SJCRH30 (cell line): ENCODE measurements around the gene C11orf54. TPM values are rescaled to one million over a fixed set of nuclear protein-coding genes. Genes with fewer than 3 reads are reported as not detected.
A peak's percentile ranks its signal among the peaks of the same experiment; 100 is the strongest.
"Not testable (repeated sequence)": the region's sequence is repeated elsewhere in the genome, so short reads cannot be mapped to it uniquely, and the experiment has no call there.

ENCODE experiments used
- DNase-seq, 2 experiments: peaks; one replicate each; pipeline ENCODE4 v3.0.0-alpha.2; 2015 to 2020
- H3K27ac ChIP-seq: fragments of 250-450 bp; sonication (Bioruptor Pico); 2 replicates; pipeline ENCODE4 v1.5.1; 2020; ENCODE audit warnings: mild to moderate bottlenecking, moderate library complexity
- H3K27me3 ChIP-seq: fragments of 250-450 bp; sonication (Bioruptor Pico); 2 replicates; pipeline ENCODE4 v1.5.1; 2020; ENCODE audit warnings: mild to moderate bottlenecking, moderate library complexity
- H3K36me3 ChIP-seq: fragments of 250-450 bp; sonication (Bioruptor Pico); 2 replicates; pipeline ENCODE4 v1.5.1; 2020; ENCODE audit warnings: mild to moderate bottlenecking, moderate library complexity
- H3K4me1 ChIP-seq: fragments of 250-450 bp; sonication (Bioruptor Pico); 2 replicates; pipeline ENCODE4 v1.5.1; 2020; ENCODE audit warnings: mild to moderate bottlenecking, moderate library complexity
- H3K4me3 ChIP-seq: fragments of 250-450 bp; sonication (Bioruptor Pico); 2 replicates; pipeline ENCODE4 v1.5.1; 2020; ENCODE audit warnings: mild to moderate bottlenecking, moderate library complexity
- H3K9me3 ChIP-seq: fragments of 250-450 bp; sonication (Bioruptor Pico); replicated peaks from 2 replicates; pipeline ENCODE4 v1.5.1; 2020; ENCODE audit warnings: mild to moderate bottlenecking, moderate library complexity
- total RNA-seq: library from RNA; depleted of rRNA; stranded (reverse); fragments of >200 nt; shearing (Covaris generic); gene quantifications from 2 replicates; pipeline ENCODE4 v1.2.3, GENCODE V29; 2014

C11orf54 gene
- total RNA-seq, 1 experiment from 2014 or later = 23.9 TPM

DNA sequence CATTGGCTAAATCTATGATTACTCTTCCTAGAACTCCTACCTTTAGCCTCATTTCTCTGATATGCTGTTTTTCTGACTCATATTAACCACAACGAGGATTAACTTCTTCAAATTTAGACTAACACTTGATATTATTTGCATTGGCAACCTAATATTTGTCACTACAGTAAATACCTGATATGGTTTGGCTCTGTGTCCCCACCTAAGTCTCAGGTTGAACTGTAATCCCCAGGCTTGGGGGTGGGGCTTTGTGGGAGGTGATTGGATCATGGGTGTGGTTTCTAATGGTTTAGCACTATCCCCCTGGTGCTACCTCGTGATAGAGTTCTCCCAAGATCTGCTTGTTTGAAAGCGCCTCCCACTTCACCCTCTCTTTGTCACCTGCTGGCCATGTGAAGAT lies 25.5 kb downstream of the C11orf54 start:
- no peaks in the 10 kb centered on the region for H3K27me3 ChIP-seq
- H3K36me3 ChIP-seq = no peaks in the 10 kb centered on the region
- no peak for DNase-seq
- no peaks in the 10 kb centered on the region for H3K9me3 ChIP-seq
- H3K4me3 ChIP-seq = no peak overlapping the region
- no peak overlapping the region for H3K27ac ChIP-seq
- no peaks in the 10 kb centered on the region for H3K4me1 ChIP-seq

DNA sequence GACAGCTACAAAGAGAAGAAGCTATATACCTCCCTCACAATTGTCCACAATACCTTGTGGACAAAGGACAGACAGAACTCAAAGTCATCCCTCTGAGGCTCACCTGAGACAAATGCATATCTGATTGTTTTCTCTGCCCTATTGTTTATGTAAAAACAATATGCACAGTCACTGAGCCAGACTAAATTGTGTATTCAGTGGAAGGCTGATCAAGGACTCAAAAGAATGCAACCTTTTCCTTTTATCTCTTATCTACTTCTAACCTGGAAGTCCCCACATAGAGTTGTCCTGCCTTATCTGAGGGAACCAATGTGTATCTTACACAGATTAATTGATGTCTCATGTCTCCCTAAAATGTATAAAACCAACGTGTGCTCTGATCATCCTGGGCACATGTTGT lies 28.7 kb downstream of the C11orf54 start:
- H3K4me1 ChIP-seq = no peaks in the 10 kb centered on the region
- H3K27ac ChIP-seq = no peak overlapping the region
- no peak for DNase-seq
- H3K4me3 ChIP-seq = no peak overlapping the region
- H3K36me3 ChIP-seq = no peaks in the 10 kb centered on the region
- no peaks in the 10 kb centered on the region for H3K9me3 ChIP-seq
- no peaks in the 10 kb centered on the region for H3K27me3 ChIP-seq

DNA sequence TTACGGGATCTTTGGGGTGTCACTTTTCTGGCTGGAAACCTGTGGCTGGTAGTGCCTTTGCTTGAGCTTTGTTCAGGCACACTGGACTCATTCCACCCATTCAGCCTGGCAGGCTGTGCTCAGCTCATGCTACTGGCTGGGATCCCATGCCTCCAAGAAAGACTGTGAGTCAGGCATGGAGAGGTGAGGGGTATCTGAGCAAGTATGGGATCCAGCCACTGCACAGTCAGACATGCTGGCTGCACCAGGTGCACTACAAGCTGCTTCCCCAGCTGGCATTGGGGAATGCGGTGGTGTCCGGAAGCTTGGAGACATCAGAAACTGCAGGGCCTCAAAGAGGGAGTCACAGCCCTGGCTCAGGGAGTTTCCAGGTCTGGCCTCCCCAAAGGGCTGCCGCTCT lies 30.7 kb downstream of the C11orf54 start:
- Histone ChIP-seq H3K9me3 (no peaks in the 10 kb centered on the region), H3K4me3 (no peak overlapping the region), H3K36me3 (no peaks in the 10 kb centered on the region), H3K27me3 (no peaks in the 10 kb centered on the region), H3K4me1 (no peaks in the 10 kb centered on the region), H3K27ac (no peak overlapping the region)
- DNase-seq = no peak

DNA sequence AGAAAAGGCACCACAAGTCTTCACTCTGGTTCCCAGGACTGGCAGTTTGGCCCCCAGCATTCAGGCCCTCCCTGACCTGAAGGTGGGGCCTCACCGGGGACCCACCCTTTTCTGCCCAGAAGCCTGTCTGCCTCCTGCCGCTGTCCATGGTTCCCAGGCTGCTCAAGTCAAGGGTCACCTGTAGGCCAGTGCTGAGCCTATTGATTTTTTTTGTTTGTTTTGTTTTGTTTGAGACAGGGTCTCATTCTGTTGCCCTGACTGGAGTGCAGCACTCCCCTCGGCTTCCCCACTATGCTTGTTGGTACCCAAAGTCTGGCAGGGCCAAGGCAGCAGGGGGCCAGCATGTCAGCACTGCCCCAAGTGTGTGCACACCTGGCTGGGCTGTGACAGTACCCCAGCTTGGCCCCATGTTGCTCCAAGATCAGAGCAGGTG lies 31.6 kb downstream of the C11orf54 start:
- H3K27ac ChIP-seq = no peak overlapping the region
- no peak overlapping the region for H3K4me3 ChIP-seq
- H3K27me3 ChIP-seq = no peaks in the 10 kb centered on the region
- H3K4me1 ChIP-seq = no peaks in the 10 kb centered on the region
- H3K9me3 ChIP-seq = no peaks in the 10 kb centered on the region
- H3K36me3 ChIP-seq = no peaks in the 10 kb centered on the region
- DNase-seq = no peak

DNA sequence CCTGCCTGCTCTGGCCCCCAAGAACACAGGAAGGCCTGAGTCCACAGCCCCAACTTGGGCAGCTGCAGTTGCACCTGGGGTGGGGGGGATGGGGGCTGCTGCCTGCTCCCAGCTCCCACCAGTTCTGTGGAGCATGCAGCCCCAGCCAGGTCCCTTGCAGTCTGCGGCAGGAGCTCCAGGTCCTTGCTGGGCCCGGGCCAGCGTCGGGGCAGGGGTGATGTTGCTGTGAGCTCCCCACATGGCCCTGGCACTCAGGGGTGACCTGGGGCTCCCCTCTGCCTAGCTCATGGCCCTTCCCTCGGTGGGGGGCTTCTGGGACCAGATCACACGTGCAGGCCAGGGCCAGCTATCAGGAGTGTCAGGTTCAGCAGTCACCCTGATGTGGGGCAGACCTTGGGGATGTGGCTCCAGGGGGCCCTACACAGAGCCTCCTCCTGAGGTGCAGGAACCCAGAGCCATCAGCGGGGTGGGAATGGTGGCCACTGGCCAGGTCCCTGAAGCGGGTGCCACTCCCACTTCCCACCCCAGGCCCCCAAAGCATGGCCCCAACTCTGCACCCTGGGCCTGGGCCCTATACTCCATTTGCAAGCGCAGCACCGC lies 32.2 kb downstream of the C11orf54 start:
- no peak for DNase-seq
- no peaks in the 10 kb centered on the region for H3K9me3 ChIP-seq
- H3K27me3 ChIP-seq = no peaks in the 10 kb centered on the region
- no peak overlapping the region for H3K27ac ChIP-seq
- H3K4me3 ChIP-seq = no peak overlapping the region
- H3K36me3 ChIP-seq = no peaks in the 10 kb centered on the region
- no peaks in the 10 kb centered on the region for H3K4me1 ChIP-seq

DNA sequence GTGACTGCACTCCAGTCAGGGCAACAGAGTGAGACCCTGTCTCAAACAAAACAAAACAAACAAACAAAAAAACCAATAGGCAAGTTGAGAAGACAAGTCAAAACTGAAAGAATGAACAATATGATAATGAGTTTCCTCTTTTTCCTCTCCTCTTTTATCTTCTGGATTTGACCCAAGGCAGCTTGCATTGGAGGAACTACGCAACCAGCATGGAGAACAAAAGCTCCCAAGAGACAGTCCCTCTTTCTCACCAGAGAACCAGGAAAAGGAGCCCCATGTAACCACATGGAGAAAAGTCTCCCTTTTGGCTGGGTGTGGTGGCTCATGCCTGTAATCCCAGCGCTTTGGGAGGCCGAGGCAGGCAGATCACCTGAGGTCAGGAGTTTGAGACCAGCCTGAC lies 33.1 kb downstream of the C11orf54 start:
- not testable (repeated sequence) for H3K4me1 ChIP-seq, H3K27ac ChIP-seq, H3K9me3 ChIP-seq, H3K27me3 ChIP-seq, H3K4me3 ChIP-seq, H3K36me3 ChIP-seq, DNase-seq

DNA sequence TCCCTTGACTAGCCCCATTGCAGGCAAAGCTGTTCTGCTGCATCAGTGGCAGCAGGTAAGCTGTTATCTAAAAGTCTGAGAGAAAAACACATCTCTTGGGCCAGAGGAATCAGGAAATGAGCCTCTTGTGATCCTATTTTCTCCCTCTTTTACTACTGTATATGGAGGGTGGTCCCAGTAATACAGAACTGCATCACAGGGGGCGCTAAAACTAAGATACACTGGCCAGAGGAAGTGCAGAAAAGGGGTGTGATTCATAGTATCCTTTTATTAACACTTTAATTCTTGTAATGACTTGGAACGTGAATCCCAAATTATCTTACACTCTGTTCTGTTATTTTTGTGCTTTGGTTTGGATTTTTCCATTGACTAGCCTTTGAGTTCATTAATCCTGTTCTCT lies 33.8 kb downstream of the C11orf54 start:
- H3K9me3 ChIP-seq = no peaks in the 10 kb centered on the region

DNA sequence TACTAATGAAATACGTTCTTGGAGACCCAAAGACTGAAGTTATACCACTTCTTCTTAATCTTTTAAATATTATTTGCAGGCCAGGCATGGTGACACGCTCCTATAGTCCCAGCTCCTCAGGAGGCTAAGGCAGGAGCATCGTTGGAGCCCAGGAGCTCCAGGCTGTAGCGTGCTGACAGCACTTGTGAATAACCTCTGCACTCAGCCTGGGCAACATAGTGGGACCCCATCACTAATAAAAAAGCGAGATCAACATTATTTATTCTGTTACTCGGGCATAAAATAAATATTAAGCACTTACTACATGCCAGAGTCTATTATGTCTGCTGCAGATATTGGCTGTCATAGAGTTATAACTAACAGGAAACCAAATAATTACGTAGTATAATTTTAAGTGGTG lies 41.9 kb downstream of the C11orf54 start:
- H3K36me3 ChIP-seq = 0 out of 2 replicates have a peak, but pooled peaks cover under 1% of the 10 kb centered on the region
- H3K27ac ChIP-seq = peak overlapping the region; percentile 88; the same call in 1 of the 2 replicates
- no peaks in the 10 kb centered on the region for H3K9me3 ChIP-seq
- DNase-seq = peak in 1 of 2 experiments; percentile 0
- no peaks in the 10 kb centered on the region for H3K27me3 ChIP-seq
- peak overlapping the region; percentile 90 for H3K4me3 ChIP-seq
- no peaks in the 10 kb centered on the region for H3K4me1 ChIP-seq

More for the DNA sequence above, 33.8 kb downstream of the C11orf54 start:
- no peak overlapping the region for H3K27ac ChIP-seq
- H3K27me3 ChIP-seq = no peaks in the 10 kb centered on the region
- no peaks in the 10 kb centered on the region for H3K36me3 ChIP-seq
- no peaks in the 10 kb centered on the region for H3K4me1 ChIP-seq
- H3K4me3 ChIP-seq = no peak overlapping the region
- peak in 1 of 2 experiments; percentile 11 for DNase-seq

DNA sequence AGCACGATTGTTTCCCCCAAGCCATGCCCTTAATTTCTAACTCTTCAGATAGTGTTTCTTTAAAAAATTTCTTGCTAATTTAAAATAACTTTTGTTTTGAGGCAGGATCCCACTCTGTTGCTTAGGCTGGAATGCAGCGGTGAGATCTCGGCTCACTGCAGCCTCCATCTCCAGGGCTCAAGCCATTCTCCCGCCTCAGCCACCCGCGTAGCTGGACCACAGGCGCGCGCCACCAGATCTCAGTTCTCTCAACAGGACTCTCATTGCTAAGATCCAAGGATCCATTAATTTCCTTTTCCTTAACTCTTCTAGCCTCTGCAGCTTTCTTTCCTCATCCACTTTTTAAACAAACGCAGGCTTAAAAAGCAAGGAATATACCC lies 42.3 kb downstream of the C11orf54 start:
- peak overlapping the region; percentile 90 for H3K4me3 ChIP-seq
- H3K4me1 ChIP-seq = no peaks in the 10 kb centered on the region
- H3K27me3 ChIP-seq = no peaks in the 10 kb centered on the region
- DNase-seq = no peak
- H3K36me3 ChIP-seq = peaks cover 5% of the 10 kb centered on the region
- no peaks in the 10 kb centered on the region for H3K9me3 ChIP-seq
- peak overlapping the region; percentile 88 for H3K27ac ChIP-seq

DNA sequence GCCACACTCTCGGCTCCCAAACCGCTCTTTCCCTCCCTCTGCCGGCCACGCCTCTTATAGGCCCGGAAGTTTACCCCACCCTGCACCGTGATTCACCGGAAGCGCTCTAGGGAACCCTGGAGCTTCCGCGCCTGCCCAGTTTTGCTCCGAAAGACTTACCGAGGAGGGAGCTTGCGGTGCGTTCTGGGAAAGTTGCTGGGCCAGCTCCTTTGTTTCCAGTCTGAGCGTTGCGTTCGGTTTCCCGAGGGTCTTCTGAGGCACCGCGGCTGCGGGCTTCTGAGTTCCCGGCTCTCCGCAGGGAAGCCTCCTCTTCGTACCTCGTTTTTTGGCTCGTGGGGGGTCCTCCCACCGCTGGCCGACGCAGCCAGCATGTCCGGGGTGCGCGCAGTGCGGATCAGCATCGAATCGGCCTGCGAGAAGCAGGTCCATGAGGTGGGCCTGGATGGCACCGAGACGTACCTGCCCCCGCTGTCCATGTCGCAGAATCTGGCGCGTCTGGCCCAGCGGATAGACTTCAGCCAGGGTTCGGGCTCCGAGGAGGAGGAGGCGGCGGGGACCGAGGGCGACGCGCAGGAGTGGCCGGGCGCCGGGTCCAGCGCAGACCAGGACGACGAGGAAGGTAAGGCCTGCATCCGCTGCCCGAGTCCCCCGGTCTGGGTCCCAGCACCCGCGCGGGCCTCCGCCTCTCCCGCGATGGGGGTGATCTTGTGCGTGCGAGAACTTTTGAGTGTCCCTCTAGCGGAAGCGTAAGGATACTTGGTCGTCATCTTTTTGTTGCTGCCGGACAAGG lies 42.9 kb downstream of the C11orf54 start, which contains the start of gene MED17:
Gene MED17 (plus strand): TSS at position 138 of the 790 bp plus-strand sequence. CDS start 232 bp downstream, at position 370.
- peaks cover 11% of the 10 kb centered on the region for H3K36me3 ChIP-seq
- H3K27me3 ChIP-seq = no peaks in the 10 kb centered on the region
- H3K9me3 ChIP-seq = no peaks in the 10 kb centered on the region
- peak; percentile 89 to 93 for DNase-seq
- peak within 1 kb of the TSS; percentile 90 for H3K4me3 ChIP-seq
- no peaks in the 10 kb centered on the region for H3K4me1 ChIP-seq
- peak within 1 kb of the TSS; percentile 88 for H3K27ac ChIP-seq

DNA sequence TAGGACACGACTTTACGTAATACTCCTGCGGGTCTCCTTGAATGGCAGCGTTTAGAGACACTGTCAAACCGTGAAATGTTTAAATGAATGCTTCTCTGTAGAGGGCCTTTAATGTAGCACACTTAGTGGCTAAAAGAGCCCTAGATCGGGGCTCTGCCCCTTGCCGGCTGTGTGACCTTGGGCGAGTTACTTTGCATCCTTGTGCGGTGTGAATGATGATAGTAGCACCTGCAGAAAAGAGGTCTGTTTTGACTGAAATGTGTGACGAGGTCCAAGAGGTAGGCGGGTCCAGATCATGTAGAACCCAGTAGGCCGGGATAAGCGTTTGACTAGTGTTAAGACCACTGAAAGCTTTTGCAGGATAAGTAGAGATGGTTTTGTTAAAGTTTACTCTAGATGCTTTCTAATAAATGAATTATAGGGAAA lies 43.5 kb downstream of the C11orf54 start:
- Histone ChIP-seq H3K27me3 (no peaks in the 10 kb centered on the region), H3K9me3 (no peaks in the 10 kb centered on the region), H3K27ac (peak overlapping the region; percentile 88), H3K36me3 (peaks cover 14% of the 10 kb centered on the region), H3K4me3 (peak overlapping the region; percentile 90), H3K4me1 (no peaks in the 10 kb centered on the region)
- no peak for DNase-seq

DNA sequence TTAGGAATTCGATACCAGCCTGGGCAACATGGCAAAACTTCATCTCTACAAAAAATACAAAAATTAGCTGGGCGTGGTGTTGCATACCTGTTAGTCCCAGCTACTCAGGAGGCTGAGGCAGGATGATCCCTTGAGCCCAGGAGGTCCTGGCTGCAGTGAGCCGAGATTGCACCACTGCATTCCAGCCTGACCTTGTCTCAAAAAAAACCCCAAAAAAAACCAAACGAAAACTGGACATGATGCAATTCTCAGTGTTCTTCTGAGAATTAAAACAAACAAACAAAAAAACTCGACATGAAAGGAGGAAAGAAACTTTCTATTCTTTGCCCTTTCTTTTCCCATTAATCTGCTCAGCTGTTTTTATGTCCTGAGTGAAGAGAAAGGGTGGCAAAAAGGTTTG lies 50.0 kb downstream of the C11orf54 start:
- no peak overlapping the region for H3K27ac ChIP-seq
- DNase-seq = no peak
- H3K9me3 ChIP-seq = no peaks in the 10 kb centered on the region
- H3K36me3 ChIP-seq = peaks cover 47% of the 10 kb centered on the region
- H3K4me3 ChIP-seq = no peak overlapping the region
- H3K27me3 ChIP-seq = no peaks in the 10 kb centered on the region
- no peaks in the 10 kb centered on the region for H3K4me1 ChIP-seq

DNA sequence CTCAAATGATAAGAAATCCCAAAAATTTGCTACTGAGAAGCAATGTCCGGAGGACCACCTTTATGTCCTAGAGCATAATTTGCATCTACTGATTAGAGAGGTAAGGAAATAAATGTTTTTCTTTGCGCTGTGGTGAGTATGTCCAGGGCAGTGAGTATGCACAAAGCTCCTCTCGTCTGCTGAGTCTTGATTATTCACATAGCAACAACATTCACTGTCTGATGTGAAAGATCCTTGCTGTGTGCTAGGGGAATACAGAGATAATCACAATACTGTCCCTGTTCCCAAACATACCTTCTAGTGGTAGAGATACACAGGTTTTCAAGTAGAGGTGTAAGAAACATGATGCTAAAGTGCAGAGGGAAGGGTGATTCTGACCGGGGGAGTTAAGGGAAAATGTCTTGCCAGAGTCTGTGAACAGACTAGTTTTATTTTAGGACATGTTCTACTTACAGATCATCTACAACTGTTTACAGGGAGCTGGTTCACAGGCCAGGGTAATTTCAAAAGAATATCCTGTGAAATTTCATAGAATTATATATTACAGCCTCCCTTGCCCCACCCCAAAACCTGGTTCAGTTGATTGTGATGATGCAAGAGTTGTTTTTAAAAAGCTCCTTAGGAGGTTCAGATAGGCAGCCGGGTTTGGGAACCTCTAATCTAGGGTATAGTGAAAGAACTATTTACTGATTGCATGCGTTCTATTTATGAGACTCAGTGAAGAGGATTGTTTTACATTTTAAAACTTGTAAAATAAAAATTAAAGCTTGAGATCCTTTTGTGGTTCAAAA lies 55.2 kb downstream of the C11orf54 start:
- no peak overlapping the region for H3K4me3 ChIP-seq
- no peaks in the 10 kb centered on the region for H3K4me1 ChIP-seq
- H3K36me3 ChIP-seq = peaks cover 39% of the 10 kb centered on the region
- DNase-seq = no peak
- no peaks in the 10 kb centered on the region for H3K9me3 ChIP-seq
- no peak overlapping the region for H3K27ac ChIP-seq
- H3K27me3 ChIP-seq = no peaks in the 10 kb centered on the region

DNA sequence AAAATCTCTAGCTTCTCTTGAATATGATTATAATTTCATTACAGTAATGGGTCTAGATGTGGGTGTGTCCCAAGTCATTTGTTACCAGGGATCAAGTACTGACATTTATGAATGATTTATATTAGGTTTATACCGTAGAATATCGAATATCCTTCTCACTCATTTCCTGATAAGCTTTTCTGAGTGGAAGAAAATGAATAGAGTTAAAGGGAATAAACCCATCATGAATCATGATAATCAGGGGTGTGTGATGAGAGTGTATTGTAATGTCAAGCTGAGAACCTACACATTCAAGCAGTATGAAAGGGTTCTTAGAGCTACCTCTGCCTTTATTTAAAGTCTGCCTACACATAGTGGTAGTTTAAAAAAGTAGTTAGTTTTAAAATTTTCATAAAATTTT lies 59.9 kb downstream of the C11orf54 start:
- Histone ChIP-seq H3K9me3 (no peaks in the 10 kb centered on the region), H3K4me3 (no peak overlapping the region), H3K27me3 (no peaks in the 10 kb centered on the region), H3K27ac (no peak overlapping the region), H3K36me3 (peaks cover 36% of the 10 kb centered on the region), H3K4me1 (no peaks in the 10 kb centered on the region)
- no peak for DNase-seq

DNA sequence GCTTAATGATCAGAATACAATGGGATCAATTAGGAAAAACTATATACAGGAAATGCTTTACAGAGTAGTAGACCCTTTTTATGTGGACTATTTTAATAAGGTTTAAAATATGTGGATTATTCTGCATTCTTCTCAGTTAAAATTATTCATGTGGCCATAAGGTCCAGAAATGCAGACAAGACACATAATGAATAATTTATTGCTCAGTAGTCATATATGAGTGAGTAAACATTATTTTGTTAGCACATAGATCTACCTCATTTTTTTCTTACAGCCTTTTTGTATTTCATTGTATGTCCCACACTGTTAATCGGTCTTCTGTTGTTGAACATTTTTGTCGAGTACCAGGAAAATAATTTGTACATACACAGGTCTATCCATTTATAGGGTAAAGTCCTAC lies 63.4 kb downstream of the C11orf54 start:
- DNase-seq = no peak
- Histone ChIP-seq H3K27ac (no peak overlapping the region), H3K4me3 (no peak overlapping the region), H3K9me3 (no peaks in the 10 kb centered on the region), H3K27me3 (no peaks in the 10 kb centered on the region), H3K36me3 (peaks cover 39% of the 10 kb centered on the region), H3K4me1 (no peaks in the 10 kb centered on the region)
